ENCODE results near the gene KRT16. TPM values are rescaled to one million over a fixed set of nuclear protein-coding genes. Genes with fewer than 3 reads are reported as not detected.
A peak's percentile ranks its signal among the peaks of the same experiment; 100 is the strongest.
"Not testable (repeated sequence)": the region's sequence is repeated elsewhere in the genome, so short reads cannot be mapped to it uniquely, and the experiment has no call there.

Gene KRT16
- polyA plus RNA-seq (2012; ENCODE audit: missing spikeins), result not detected

DNA sequence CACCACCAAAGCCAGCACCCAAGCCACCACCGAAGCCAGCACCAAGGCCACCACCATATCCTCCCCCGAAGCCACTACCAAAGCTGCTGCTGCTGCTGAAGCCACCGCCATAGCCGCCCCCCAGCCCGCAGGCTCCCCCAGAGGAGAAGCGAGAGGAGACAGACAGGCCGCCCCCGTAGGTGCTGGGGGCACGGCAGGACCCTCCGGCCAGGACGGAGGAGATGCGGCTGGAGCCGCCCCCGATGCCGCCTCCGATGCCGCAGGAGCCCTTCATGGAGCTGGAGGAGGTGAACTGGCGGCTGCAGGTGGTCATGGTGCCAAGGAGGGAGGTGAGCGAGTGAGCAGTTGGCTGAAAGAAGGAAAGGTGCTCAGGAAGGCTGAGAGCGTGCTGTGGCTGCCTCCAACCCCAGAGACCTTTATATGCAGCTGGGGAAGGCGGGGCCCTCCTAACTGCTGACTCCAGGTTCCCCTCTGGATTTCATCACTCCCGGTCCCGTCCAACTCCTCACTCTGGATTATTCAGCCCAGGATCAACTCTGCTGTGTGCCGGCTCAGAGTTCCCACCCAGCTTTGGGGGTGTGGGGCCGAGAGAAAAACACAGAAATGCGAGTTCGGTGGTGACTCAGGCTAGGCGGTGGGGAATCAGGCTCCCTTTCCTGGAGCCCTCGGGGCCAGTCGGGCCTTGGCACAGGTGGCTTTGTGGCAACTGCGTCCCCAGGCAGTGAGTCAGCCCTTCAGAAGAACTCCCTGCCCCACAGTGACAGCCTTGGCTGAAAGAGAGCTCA is at the start of gene KRT16:
TSS of gene KRT16 (minus strand) at position 392 of the 785 bp plus-strand sequence. CDS start at position 313, 79 bp downstream.
- DNase-seq (ENCODE audit: insufficient read length); FAIRE-seq: not testable (repeated sequence)

DNA sequence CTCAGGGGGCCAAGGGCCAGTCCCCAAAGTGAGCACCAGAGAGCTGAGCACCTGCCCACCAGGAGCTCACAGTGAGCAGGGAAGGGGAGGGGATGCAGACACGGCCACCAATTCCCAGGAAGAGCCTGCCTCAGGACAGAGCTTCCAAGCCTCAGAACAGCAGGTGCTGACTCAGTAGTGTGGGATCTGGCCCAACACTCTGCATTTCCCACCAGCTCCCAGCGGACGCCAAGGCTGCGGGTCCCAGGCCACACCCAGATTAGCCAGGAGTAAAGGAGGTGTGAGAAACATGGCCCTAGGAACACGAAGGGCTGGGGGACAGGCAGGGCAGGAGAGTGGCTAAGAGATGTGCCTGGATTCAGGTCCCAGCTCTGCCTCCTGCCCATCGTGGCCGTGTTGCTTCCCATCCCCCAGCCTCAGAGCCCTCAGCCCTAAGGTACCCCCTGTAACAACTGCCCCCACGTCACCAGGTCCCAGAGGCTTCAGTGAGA is 47.7 kb upstream of the KRT16 start:
- FAIRE-seq (no peak), DNase-seq (ENCODE audit: insufficient read length) (no peak)
- TF ChIP-seq TAF1 (IDR thresholded peaks at IDR 0.05; ENCODE audit: borderline replicate concordance, low read depth, low read length) (no peak), POLR2AphosphoS5 (IDR thresholded peaks at IDR 0.05; ENCODE audit: low read depth, low read length) (no peak), POLR2A (IDR thresholded peaks at IDR 0.05; ENCODE audit: low read depth, low read length) (no peak)

DNA sequence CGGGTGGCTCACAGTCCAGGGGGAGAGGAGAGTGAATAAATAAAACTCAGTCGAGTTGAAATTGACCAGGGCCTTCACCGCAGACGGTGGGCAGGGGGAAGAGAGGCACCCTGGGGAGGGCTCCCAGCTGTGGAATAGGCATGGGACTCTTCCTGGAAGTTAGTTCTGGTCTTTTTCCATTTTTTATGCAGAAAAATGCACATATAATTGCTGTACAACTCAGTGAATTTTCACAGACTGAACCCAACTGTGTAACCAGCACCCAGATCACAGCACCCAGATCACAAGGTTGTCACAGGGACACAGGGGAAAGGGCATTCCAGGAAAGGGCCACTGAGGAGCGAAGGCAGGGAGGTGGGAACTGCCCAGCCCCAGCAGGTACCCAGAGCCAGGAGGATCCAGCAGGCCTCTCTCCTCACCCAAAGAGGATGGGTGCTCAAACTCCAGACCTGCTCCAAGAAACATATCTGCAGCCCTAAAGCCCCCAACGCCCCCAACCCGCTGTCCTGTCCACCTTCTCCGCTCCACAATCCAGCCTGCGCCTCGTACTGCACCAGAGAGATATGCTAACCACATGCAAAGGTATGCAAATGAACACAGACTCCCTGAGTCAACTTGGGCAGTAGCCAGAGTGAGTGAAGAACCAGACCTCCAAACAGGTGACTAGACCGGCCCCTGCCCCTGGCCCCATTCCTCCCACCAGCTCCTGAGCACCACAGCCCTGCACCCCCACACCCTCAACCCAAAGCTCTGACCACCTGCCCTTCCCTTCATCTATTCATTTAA is 47.1 kb upstream of the KRT16 start:
- FAIRE-seq (no peak), DNase-seq (ENCODE audit: insufficient read length) (no peak)

DNA sequence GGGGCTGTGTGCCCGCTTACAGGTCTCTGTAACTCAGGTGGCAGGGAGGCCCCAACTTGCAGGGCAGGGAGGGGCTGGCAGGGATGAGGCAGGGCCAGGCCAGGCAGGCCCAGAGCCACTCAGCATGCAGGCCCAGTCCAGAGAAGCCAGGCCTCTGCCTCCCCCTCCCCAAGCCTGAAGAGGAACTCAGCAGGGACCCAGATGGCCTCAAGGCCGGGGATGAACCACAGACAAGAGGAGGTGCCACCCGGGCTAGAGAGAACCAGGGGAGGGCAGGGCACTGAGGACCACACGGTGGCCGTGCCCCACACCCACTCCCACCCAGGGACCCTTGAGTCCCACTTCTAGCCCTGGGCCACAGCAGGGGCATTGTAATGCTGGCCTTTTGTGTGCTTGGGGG is 46.3 kb upstream of the KRT16 start:
- FAIRE-seq (no peak), DNase-seq (ENCODE audit: insufficient read length) (no peak)
- TF ChIP-seq POLR2A (IDR thresholded peaks at IDR 0.05; ENCODE audit: low read depth, low read length) (no peak), TAF1 (IDR thresholded peaks at IDR 0.05; ENCODE audit: borderline replicate concordance, low read depth, low read length) (no peak), POLR2AphosphoS5 (IDR thresholded peaks at IDR 0.05; ENCODE audit: low read depth, low read length) (no peak)

More for the DNA sequence above, 47.1 kb upstream of the KRT16 start:
- TF ChIP-seq POLR2A (IDR thresholded peaks at IDR 0.05; ENCODE audit: low read depth, low read length) (no peak), POLR2AphosphoS5 (IDR thresholded peaks at IDR 0.05; ENCODE audit: low read depth, low read length) (no peak), TAF1 (IDR thresholded peaks at IDR 0.05; ENCODE audit: borderline replicate concordance, low read depth, low read length) (no peak)

DNA sequence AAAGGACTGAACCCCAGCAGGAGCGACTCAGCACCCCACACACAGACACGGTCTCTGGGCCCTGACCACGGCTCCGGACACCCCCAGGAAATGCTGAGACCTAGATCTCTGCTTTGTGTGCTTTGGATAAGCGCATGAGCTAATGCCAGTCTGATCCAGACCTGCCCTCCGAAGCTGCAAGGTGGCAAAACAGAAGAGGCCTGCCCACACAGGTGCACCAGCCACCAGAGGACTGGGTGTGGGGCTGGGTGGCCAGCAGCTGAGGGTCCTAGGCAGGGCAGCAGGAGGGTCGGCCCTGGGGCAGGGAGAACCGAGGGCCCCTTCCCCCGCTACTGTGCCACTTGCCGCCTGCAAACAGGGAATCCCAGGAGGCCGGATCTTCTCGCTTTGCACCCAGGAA is 45.4 kb upstream of the KRT16 start:
- FAIRE-seq (no peak), DNase-seq (ENCODE audit: insufficient read length) (no peak)
- TF ChIP-seq POLR2AphosphoS5 (IDR thresholded peaks at IDR 0.05; ENCODE audit: low read depth, low read length) (no peak), POLR2A (IDR thresholded peaks at IDR 0.05; ENCODE audit: low read depth, low read length) (no peak)

DNA sequence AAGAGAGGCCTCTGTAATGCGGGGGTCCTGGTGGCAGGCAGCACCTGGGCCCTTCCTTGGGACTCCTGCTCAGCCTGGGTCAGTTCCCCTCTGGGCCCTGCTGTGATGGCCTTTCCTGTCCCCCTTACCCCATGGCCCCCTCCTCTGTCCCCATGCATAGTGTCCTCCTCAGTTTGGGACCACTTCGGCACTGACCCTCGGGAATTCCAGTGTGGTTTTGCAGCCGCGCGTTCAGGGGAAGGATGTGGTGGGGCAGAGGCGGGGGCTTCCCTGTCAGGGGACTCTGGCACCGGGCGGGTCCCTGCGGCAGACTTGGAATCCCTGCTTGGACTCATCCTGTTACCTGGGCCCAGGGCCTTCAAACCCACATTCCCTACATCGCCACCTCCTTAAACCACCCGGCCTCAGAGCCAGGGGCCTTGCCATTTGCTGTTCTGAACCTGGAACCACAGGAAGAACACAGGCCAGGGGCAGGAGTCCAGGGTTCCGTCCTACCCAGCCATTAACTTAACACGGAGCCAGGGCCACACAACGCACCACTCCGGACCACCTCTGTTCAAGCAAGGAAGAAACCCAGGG is 44.7 kb upstream of the KRT16 start:
- peak; percentile 48 for FAIRE-seq
- TF ChIP-seq POLR2AphosphoS5 (IDR thresholded peaks at IDR 0.05; ENCODE audit: low read depth, low read length) (no peak), TAF1 (IDR thresholded peaks at IDR 0.05; ENCODE audit: borderline replicate concordance, low read depth, low read length) (no peak), POLR2A (IDR thresholded peaks at IDR 0.05; ENCODE audit: low read depth, low read length) (no peak)
- no peak for DNase-seq (ENCODE audit: insufficient read length)

DNA sequence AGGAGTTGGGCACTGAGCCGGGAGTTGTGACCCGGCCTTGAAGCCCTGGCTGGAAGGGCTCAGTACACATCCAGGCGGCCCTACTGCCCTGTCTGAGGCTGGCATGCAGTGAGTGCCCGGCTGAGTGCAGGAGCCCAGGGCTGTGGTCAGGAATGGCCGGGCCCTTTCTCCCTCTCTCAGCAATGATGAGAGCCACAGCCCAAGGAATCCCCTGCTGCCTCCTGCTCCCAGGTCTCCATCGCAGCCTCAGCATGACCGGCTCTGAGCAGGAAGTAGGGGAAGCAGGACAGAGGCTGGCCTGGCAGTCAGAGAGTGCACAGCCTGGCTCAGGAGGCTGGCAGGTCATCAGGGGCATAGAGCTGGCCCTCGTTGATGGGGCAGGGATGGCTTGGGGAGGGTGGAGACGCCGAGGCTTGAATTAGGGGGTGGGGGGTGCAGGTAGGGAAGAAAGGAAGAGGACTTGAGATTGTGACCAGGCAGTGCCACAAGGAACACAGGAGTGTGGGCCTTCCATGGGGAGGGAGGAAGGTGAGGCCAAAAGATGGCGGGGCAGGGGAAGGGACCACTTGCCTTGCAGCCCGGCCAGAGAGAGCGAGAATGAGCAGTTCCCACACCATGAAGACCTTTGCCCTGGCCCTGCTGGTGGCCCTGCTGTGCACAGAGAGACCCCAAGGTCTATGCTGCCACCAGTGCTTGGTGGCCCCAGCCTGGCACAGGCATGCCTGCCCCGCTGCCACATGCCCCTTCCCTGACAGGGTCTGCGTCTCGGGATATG is 43.9 kb upstream of the KRT16 start:
- FAIRE-seq (no peak), DNase-seq (ENCODE audit: insufficient read length) (no peak)
- no peak for TF ChIP-seq POLR2A (IDR thresholded peaks at IDR 0.05; ENCODE audit: low read depth, low read length)
- no peak for TF ChIP-seq TAF1 (IDR thresholded peaks at IDR 0.05; ENCODE audit: borderline replicate concordance, low read depth, low read length)
- TF ChIP-seq POLR2AphosphoS5 (IDR thresholded peaks at IDR 0.05; ENCODE audit: low read depth, low read length), result no peak

DNA sequence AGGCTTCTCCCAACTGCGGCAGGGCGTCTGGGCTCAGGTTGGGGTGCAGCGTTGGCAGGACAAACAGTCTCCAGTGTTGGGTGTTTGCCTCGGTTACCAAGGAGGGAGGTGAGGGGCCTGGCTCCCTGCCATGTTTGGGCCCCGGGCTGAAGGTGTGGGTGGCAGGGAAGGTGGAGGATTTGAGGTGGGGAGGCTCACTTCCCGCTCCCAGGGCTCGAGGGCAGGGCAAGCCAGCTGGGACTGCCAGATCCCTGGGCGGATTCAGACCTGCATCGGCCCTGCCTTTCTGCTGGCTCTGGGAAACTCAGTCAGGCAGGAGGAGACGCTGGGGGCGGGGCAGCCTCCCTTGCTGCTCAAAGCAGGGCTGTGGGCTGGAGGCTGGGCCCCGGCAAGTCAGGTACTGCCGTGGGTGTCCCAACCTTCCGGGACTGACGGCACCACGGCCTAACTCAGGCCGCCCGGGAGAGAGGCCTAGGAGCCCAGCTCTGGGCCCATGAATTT is 43.1 kb upstream of the KRT16 start:
- FAIRE-seq, result no peak
- no peak for DNase-seq (ENCODE audit: insufficient read length)
- TF ChIP-seq POLR2A (IDR thresholded peaks at IDR 0.05; ENCODE audit: low read depth, low read length) (no peak), TAF1 (IDR thresholded peaks at IDR 0.05; ENCODE audit: borderline replicate concordance, low read depth, low read length) (no peak), POLR2AphosphoS5 (IDR thresholded peaks at IDR 0.05; ENCODE audit: low read depth, low read length) (no peak)

DNA sequence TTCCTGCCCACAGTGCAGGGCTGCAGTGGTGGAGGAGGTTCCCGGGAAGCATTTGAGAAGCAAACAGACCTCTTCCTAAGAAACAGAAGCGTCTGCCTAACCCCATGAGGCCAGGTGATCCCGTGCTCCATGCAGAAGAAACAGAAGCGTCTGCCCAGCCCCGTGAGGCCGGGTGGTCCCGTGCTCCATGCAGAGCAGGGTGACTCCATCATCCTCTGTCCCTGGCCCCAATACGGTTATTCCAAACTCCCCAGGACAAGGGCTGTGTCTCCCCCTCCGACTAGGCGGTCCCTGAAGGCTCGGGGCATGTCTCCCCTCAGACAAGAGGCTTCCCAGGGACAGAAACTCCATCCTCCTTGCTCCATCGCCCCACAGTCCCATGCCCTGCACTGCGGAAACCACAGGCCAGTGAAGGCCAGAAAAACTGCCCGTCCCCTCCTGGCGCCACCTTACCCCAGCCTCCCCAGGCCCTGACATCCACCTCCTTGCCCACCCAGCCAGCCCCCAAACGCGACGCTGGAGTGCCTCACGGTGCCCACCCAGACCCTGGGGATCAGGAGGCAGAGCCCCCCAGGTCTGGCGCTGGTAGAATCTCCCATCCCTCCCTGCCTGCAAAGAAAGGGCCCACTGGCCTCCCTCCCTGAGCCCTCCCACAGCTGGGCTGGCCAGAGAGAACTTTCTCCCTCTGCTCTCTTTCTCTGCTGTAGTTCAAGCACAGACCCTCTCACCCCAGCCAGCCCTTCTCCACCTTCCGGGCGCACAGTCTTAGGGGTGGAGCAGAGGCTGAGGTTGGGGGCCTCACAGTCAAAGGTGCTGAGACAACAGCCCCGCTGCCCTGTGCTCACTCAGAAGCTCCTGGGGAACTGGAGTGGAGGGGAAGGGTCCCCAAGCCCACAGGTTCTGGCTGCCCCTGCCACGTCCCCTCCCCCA is 42.4 kb upstream of the KRT16 start:
- TF ChIP-seq TAF1 (IDR thresholded peaks at IDR 0.05; ENCODE audit: borderline replicate concordance, low read depth, low read length) (no peak), POLR2A (IDR thresholded peaks at IDR 0.05; ENCODE audit: low read depth, low read length) (no peak), POLR2AphosphoS5 (IDR thresholded peaks at IDR 0.05; ENCODE audit: low read depth, low read length) (no peak)
- FAIRE-seq (no peak), DNase-seq (ENCODE audit: insufficient read length) (no peak)
